ENCODE data around the gene PTPRH.

GRCh38 chr19:55131421-55131820, 77.9 kb downstream of the PTPRH start:
- TF ChIP-seq TEAD4 (IDR thresholded peaks at IDR 0.05) (no peak), FOXM1 (IDR thresholded peaks at IDR 0.05; ENCODE audit: borderline replicate concordance, low read depth) (no peak), ZBTB7A (IDR thresholded peaks at IDR 0.05; ENCODE audit: low read depth) (no peak), TCF12 (IDR thresholded peaks at IDR 0.05; ENCODE audit: low read depth) (no peak), EGR1 (IDR thresholded peaks at IDR 0.05) (no peak), MAX (IDR thresholded peaks at IDR 0.05) (no peak), EP300 (IDR thresholded peaks at IDR 0.05; ENCODE audit: borderline replicate concordance) (no peak), USF1 (IDR thresholded peaks at IDR 0.05) (no peak)
